Fibroblast of mammary gland (primary cell): ENCODE results near the gene NOX5.

Experiments
- DNase-seq: peaks from one replicate; pipeline ENCODE4 v3.0.0-alpha.2; 2010; ENCODE audit warnings: low read depth
- H3K4me3 ChIP-seq: 2 replicates; pipeline ENCODE4 v1.5.1; 2011; ENCODE audit warnings: low read depth, mild to moderate bottlenecking, low read length, moderate library complexity; ENCODE audit not compliant: control insufficient read depth
- CTCF ChIP-seq: conservative IDR thresholded peaks from 2 replicates; pipeline ENCODE4 v1.5.1; 2011; ENCODE audit warnings: low read depth, low read length, inconsistent platforms; ENCODE audit not compliant: control insufficient read depth, insufficient read depth

The NOX5 gene

GRCh38 chr15:69100821-69101220, 86.3 kb downstream of the NOX5 start:
- no peak overlapping the region for H3K4me3 ChIP-seq
- no peak for DNase-seq
- TF ChIP-seq CTCF: no peak

- no peak for TF ChIP-seq CTCF
- no peak for DNase-seq
- H3K4me3 ChIP-seq: no peak overlapping the region
Measured at GRCh38 chr15:69104050-69104750, 89.7 kb downstream of the NOX5 start.

- DNase-seq: no peak
- no peak for TF ChIP-seq CTCF
- H3K4me3 ChIP-seq: no peak overlapping the region
Measured at GRCh38 chr15:69105451-69105985, 91.0 kb downstream of the NOX5 start.

- no peak for DNase-seq
- TF ChIP-seq CTCF: no peak
Measured at GRCh38 chr15:69107025-69107620, 92.6 kb downstream of the NOX5 start.

More at GRCh38 chr15:69107025-69107620, 92.6 kb downstream of the NOX5 start:
- H3K4me3 ChIP-seq: no peak overlapping the region
